GM23338 (cell line): ENCODE data around the gene NEURL1.

Source experiments
- CTCF ChIP-seq, 2 experiments: fragments of 200-600 bp in 1 of 2; sonication (generic) in 1 of 2; conservative IDR thresholded peaks; 2 replicates each; pipeline versions ENCODE4 v1.5.1 to v1.6.1; 2016 to 2017; ENCODE audit warnings: antibody characterized with exemption in 2 of 2, low read depth in 2 of 2, mild to moderate bottlenecking in 2 of 2, moderate library complexity in 1 of 2
- EZH2 ChIP-seq: fragments of 200-600 bp; sonication (generic); IDR thresholded peaks from one replicate; pipeline ENCODE4 v1.8.0; 2017; ENCODE audit warnings: antibody characterized with exemption, mild to moderate bottlenecking, low read depth; ENCODE audit not compliant: unreplicated experiment

GRCh38 chr10:103549349-103549685, 55.8 kb downstream of the NEURL1 start:
- TF ChIP-seq EZH2, result no peak
- TF ChIP-seq CTCF (conservative IDR thresholded peaks at IDR 0.05; ENCODE audit: low read depth in 2 of 2), result no peak
